GM19035 (cell line): ENCODE data around the gene PTPRR.
"Not testable (repeated sequence)": the region's sequence is repeated elsewhere in the genome, so short reads cannot be mapped to it uniquely, and the experiment has no call there.

Source experiments
- ATAC-seq: cut with Tn5 transposase; IDR thresholded peaks from one replicate; pipeline ENCODE4 v1.9.1; 2021; ENCODE audit not compliant: unreplicated experiment

Gene PTPRR

DNA sequence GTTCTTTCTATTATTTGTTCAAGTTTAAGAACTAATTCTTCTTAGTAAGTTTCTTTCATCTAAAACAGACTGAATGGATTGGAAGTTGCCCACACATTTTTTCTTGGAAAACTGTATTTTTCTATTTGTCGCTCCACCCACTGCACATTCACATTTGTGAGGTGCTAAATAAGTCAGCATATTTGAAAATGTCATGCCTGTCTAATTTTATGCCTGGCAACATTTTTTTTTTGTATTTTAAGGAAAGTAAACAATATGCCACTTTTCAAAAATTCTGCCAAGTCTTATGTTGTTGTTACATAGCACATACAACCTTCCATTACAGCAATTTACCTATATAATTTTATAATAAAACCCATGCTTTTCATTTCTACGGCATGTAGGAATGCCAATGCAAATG lies 170.6 kb downstream of the PTPRR start:
- ATAC-seq = no peak

DNA sequence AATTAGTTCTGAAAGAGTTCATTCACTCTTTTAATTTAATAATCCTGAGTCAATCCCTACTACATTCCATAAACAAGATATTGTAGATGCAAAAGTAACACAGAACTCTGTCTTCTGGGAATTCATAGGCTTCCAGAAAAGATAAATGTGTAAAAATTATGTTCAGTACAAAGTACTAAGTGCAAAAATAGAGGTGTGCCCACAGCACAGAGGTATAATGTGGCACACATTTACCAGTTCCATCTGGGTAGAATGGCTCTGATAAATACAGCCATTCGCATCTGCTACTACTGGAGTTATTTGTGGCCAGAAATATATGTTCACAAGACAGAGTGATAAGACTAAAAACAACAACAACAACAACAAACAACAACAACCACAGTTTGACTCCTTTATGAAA lies 171.7 kb downstream of the PTPRR start:
- ATAC-seq = no peak

DNA sequence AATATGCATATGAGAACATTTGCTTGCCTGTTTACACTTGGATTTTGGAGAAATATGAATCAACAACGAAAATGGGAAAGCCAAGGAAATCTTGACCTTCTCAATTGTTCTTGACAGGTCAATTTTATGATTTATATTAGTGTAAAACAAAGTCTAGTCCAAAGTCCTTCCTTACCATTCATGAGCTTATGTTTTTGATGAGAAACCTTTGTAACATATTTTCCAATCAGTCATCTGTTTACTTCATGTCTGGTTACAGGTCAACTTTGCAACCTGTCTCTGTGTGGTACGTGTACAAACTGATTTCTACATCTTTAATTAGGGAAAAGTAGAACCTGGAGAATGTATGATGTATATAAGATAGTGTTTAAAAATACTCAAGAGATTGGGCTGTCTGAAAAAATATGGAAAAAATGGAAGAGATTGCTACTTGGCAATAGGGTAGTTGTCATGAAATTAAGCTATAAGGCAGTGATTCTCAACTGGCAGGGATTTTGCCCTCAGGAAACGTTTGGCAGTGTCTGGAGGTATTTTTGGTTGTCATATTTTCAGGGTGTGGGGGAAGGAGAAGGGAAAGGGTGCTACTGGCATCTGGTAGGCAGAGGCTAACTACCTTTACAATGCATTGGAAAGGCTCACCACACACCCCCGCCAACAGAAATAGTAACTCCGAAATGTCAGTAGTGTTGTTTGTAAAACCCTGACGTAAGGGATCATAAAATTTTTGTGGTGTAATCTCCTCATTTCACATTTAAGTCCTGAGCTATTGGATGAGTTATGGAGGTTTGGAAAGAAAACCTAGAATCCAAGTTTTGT lies 172.9 kb downstream of the PTPRR start:
- no peak for ATAC-seq

DNA sequence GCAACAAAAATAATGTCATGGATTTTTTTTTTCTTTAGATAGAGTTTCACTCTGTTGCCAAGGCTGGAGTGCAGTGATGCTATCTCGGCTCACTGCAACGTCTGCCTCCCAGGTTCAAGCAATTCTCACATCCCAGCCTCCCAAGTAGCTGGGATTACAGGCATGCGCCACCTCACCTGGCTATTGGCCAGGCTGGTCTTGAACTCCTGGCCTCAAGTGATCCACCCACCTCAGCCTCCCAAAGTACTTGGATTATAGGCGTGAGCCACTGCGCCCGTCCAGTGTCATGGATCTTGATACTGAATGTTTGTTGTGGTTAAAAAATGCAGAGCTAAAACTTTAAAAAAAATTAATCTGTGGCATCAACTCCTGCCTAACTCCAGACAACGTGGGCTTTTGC lies 175.5 kb downstream of the PTPRR start:
- ATAC-seq = no peak

DNA sequence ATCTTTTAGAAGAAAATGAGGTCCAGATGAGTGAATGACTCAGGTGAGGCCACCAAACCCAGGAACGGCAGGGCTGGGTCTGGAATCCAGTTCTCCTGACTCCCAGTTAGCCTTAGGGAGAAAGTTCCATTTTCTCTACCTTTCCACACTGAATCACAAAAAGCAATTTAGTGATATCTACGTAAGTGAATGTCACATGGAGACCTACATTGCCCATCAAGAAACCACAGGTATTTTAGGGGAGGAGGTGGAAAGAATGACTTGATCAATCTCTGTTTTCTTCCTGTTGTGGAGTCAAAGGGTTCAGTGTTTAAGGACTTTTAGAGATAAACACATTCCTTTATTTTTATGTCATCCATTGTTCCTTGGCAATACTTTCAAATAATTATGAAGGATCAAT lies 176.4 kb downstream of the PTPRR start:
- ATAC-seq = no peak

DNA sequence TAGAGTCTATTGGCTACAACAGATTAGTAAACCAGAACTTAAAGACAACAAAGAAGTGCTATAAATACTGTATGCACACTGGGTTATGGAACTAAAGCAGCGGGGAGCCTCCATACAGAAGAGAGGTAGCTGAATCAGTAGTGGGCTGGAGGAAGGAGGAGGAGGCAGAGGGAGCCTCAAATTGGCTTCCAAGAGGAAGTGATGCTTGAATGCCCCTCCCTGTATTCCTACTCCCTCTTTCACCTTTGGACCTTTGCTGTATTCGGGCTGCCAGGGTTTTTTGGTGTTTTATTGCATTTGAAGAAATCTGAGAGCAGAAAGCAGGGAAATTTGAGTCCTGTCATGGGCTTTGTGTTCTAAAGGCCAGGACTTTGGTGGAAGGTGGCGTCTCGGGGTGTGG lies 179.3 kb downstream of the PTPRR start:
- ATAC-seq = no peak

DNA sequence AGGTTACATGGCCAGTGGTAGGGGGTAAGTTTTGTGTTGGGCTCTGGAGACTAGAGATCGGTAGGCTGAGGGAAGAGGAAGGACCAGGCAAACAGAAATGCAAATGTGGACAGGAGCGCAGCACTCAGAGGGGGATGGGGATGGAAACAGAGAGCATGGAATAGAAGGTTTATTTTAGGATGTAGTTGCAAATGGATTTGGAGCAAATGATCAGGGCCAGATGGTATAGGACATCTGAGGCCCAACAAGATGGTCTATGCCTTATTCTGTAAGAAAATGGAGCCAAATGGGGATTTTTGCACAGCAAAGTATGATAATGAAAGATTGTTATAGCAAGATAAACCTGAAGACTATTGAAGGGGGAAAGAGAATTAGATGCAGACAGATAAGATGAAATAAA lies 180.8 kb downstream of the PTPRR start:
- no peak for ATAC-seq

DNA sequence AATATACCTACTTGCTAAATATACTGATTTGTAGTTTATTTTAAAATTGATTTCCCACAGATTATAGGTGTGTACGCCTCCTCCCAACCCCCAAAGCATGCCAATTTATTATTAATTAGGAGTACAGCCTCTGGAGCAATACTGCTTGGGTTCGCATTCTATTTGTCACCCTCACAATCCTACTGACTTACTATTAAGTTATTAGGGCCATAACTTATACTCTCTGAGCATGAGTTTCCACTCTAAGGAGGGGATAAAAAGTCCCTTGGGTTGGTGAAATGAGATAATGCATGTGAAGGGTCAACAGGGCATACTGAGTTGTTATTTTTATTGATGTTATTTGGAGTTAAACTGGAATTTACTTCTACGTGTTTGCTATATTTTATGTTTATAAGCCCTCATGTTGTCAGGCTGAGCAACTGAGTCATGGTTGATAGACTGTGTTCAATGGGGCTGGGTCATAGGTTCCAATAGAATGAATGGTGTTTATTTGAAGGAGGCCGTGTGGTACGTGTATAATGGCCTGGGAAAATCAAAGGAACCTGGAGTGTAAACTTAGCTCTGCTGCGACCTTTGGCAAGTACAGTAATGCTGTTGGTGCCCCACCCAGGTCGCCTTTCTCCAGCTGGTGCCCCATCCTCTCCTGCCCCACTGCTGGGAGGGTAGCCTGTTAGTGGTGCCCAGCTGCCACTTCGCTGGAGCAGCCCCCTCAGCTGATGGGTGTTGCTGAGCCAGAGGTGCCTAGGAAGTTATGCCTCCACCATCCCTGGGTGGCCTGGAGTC lies 184.0 kb downstream of the PTPRR start:
- no peak for ATAC-seq

DNA sequence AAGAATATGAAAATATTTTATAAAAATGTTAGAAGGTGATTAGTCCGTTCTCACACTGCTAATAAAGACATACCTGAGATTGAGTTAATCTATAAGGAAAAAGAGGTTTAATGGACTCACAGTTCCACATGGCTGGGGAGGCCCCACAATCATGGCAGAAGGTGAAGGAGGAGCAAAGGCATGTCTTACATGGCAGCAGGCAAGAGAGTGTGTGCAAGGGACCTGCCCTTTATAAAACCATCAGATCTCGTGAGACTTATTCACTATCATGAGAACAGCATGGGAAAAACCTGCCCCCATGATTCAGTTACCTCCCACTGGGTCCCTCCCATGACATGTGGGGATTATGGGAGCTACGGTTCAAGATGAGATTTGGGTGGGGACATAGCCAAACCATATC lies 185.3 kb downstream of the PTPRR start:
- not testable (repeated sequence) for ATAC-seq

DNA sequence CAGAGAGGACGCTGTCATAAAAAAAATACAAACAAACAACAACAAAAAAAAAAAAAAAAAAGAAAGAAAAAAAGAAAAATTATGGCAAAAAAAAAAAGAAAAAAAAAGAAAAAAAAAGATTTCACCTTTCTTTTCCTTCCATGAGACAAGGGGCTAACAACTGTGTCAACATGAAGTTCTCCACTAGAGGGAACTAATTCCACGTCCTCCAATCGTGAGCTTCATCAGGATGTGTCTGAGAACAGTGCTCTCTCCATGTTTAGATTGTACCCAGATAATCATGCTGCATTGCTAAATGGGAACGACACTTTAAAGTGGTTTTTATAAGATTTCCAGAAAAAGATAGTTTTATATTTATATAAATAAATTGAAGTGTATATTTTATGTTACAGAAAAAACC lies 187.2 kb downstream of the PTPRR start:
- ATAC-seq = peak; percentile 88

DNA sequence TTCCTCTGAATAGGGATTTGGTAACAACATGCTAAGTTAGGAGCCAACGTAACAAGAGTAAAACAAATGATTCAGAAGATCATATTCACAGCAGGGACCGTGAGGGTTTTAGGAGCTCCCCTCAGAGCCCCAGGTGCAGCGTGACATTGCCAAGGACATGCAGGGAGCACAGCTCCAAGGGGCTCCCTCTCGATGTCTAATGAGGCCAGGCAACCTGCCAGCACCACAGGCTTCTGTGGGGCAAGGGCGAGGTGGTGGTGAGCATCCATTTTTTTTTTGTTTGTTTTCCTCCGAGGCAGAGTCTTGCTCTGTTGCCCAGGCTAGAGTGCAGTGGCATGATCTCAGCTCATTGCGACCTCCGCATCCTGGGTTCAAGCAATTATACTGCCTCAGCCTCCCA lies 188.3 kb downstream of the PTPRR start:
- no peak for ATAC-seq

DNA sequence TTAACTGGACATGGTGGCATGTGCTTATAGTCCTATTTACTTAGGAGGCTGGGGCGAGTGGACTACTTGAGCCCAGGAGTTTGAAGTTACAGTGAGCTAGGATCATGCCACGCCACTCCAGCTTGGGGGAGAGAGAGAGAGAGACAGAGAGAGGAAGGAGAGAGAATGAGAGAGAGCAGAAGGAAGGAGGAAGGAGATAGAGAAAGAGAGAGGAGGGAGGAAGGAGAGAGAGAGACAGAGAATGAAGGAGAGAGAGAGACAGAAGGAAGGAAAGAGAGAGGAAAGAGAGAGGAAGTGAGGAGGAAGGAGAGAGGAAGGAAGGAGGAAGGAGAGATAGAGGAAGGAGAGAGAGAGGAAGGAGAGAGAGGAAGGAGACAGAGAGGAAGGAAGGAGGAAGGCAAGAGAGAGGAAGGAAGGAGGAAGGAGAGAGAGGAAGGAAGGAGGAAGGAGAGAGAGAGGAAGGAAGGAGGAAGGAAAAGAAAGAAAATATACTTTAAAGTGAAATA lies 189.8 kb downstream of the PTPRR start:
- ATAC-seq = no peak

DNA sequence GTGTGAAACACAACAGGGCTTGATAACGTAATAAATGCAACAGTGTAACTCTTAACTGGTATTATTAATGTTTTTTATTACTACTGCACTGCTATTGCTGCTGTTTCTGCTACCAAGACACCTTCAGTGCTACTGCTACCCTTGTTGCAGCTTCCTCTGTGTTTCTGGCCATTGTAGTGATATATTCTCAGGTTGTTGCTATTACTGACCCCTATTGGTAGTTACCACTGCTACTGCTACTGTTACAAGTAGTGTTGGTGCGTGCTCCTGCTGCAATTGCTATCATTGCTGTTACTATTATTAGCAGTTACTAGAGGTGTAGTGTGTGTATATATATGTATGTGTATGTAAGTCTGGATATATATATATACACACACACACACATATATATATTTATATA lies 196.1 kb downstream of the PTPRR start:
- ATAC-seq = no peak

DNA sequence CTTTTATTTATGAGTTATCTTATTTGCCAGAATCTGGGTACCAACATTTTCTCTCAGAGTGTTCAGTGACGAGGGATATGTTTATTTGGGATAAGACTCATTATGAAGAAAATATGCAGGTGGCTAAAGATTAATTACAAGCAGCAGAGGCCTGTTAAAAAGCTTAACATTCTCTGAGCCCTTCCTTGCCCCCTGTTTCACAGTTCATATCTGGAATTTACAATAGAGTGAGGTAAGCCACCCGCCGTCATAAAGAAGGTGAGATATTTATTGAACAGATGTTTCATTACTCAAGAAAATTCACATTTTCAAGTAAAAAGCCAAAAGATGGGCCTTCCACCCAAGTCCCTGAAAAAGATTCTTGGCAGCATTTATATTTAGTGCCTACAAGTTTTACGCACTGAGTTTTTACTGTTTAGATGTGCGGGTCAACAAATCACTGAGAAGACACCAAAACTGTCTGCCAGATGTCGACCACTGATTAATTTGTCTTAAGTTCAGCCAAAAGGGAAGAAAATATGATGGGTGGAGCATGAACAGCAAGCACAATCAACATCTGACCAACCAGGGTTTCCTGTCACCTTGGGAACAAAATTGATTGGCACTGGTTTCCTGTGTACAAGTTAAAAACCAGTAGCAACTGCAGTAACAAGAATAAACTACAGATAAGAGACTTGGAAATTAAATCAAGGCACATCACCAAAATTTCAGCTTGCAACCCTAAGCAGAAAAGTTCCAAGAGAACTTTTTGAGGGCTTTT lies 197.8 kb downstream of the PTPRR start:
- no peak for ATAC-seq

DNA sequence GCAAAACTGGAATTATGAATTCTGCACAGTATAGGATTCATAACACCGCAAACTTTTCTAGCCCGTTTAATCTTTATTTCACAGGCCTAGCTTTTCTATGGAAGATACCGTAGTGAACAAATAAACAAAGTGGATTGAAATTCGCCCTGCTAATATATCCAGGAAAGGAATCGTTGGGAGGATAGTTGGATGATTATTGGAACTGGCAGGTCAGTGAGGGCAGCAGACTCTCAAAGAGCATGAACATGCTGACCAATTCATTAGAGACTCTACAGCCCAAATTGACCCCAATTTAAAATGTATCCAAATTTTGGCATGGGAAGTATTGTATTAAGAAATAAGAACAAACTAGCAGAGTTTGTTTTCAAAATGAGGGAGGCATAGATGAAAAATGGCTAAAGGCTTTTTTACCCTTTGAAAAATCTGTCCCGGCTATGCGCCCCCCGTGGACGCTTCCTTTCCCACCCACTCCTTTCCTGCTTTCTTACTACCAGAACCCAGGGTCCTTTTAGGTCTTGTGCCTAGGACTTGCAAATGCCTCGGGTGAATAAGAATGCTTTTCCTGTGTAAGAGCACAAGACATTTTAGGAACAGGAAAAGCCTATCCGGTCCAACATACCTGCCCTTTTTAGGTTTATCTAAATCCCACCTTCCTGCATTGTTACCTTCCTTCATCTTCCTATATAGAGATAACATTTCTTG lies 198.7 kb downstream of the PTPRR start:
- no peak for ATAC-seq

DNA sequence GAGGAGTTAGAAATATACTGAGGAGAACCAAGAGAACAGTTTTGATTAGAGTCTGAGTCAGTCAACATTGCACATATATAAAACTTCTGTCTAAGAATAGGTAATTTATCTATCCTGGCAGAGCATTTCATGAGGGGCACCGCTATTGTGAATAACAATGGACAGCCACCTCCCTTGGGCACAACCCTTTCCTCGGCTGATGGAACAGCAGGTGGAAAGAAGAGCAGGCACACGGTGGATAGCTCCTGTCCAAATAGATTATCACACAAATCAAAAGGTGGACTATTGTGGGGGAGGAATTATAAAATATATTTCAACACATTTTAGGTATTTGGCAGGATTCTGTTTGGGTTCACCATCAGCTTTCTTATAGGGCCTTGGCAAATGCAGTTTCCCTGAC lies 199.3 kb downstream of the PTPRR start:
- no peak for ATAC-seq

DNA sequence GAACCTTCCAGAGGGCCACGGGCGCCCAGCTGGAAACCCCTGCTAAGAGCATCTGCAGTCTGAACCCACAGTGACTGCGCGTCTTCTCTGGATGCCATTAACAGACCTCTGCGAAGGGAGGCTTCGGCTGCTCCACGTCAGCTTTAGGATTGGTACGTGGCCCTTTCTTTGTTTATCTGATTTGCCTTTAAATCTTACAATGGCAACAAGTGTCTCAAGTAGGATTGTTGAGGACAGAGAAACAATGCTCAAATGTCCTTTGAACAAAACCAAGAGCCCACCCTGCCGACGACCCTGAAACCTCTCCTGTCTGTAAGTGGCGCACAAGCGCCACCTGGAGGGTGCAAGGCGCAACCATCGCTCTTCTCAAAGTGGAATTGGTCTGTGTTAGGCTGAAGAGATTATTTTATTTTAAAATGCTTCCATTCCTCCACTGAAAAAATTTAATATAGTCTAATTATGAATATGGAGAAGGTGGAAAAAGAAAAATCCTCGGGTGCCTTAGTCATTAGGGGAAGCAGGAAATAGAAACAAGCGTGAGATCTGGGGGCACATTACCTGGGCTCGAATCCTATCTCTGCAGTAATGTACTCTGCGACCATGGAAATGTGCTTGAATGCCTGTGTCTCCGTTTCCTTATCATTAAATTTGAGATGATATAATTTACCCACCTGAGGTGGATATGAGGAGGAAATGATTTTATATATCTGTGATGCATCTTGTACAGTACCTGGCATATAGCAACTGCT lies 200.7 kb downstream of the PTPRR start:
- no peak for ATAC-seq

DNA sequence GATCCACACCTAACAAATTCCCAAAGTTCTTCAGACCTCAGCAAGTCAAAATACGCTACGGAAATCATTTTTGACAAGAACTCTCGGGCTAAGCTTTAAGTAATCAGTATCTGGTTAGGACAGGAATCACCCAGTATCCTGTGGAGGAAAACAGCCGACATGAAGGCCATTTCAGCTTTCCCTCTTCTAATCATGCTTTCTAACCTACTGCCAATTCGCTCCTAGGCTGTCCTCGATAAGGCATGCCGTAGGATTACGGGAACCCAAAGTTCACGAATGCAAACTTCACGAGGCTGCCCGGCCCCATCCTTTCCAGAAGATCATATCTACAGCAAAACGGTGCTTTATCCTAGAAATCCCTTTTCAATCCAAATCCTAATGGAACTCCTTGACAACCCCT lies 201.5 kb downstream of the PTPRR start:
- no peak for ATAC-seq

DNA sequence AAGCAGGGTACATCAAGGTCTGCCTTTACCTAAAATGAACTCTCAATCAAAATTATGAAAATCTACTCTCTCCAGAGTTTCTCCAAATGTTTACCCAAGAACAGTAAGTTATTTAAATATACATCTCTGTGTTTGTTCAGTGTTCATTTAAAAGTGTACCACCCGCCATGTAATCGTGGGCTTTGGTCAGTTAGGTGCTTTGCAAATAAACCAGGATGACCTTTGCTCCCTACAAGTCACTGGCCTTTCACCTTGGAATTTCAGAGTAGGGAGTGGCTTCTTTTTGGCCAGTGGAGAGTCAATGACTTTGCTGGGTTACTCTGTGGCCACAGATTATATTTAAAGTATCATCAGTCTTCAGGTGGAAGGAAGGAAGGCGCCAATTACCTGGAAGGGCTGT lies 208.7 kb downstream of the PTPRR start:
- no peak for ATAC-seq

DNA sequence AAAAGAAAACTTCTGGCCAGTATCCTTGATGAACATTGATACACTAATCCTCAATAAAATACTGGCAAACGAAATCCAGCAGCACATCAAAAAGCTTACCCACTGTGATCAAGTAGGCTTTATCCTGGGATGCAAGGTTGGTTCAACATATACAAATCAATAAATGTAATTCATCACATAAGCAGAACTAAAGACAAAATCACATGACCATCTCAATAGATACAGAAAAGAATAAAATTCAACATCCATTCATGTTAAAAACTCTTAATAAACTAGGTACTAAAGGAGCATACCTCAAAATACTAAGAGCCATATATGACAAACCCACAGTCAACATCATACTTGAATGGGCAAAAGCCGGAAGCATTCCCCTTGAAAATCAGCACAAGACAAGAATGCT lies 211.5 kb downstream of the PTPRR start:
- ATAC-seq = no peak
